HG03039 (cell line): ENCODE results near the gene CLPTM1L.

Experiments used
- ATAC-seq: cut with Tn5 transposase; IDR thresholded peaks from one replicate; pipeline ENCODE4 v1.9.1; 2021; ENCODE audit warnings: mild to moderate bottlenecking, moderate library complexity; ENCODE audit not compliant: unreplicated experiment

The CLPTM1L gene

GRCh38 chr5:1317921-1318565 lies 26.9 kb downstream of the CLPTM1L start:
- no peak for ATAC-seq

- no peak for ATAC-seq
Measured at GRCh38 chr5:1316588-1317340, 28.1 kb downstream of the CLPTM1L start.

GRCh38 chr5:1315709-1316587 lies 29.0 kb downstream of the CLPTM1L start:
- ATAC-seq, result peak; percentile 49

- ATAC-seq, result no peak
Measured at GRCh38 chr5:1315018-1315708, 29.7 kb downstream of the CLPTM1L start.

GRCh38 chr5:1314564-1314982 lies 30.3 kb downstream of the CLPTM1L start:
- no peak for ATAC-seq

- ATAC-seq, result peak; percentile 59
Measured at GRCh38 chr5:1312993-1313833, 31.7 kb downstream of the CLPTM1L start.

GRCh38 chr5:1312206-1312605 lies 32.7 kb downstream of the CLPTM1L start:
- no peak for ATAC-seq

- no peak for ATAC-seq
Measured at GRCh38 chr5:1311439-1312055, 33.4 kb downstream of the CLPTM1L start.

- ATAC-seq, result no peak
Measured at GRCh38 chr5:1310118-1310517, 34.8 kb downstream of the CLPTM1L start.

GRCh38 chr5:1304033-1304432 lies 40.9 kb downstream of the CLPTM1L start:
- ATAC-seq, result no peak

- no peak for ATAC-seq
Measured at GRCh38 chr5:1302258-1302657, 42.6 kb downstream of the CLPTM1L start.

- ATAC-seq, result no peak
Measured at GRCh38 chr5:1300581-1301083, 44.3 kb downstream of the CLPTM1L start.

GRCh38 chr5:1299961-1300360 lies 44.9 kb downstream of the CLPTM1L start:
- ATAC-seq, result no peak

GRCh38 chr5:1299511-1299850 lies 45.4 kb downstream of the CLPTM1L start:
- ATAC-seq, result no peak

GRCh38 chr5:1298723-1299510 lies 46.0 kb downstream of the CLPTM1L start:
- no peak for ATAC-seq

GRCh38 chr5:1298067-1298551 lies 46.8 kb downstream of the CLPTM1L start:
- ATAC-seq, result no peak

GRCh38 chr5:1297243-1297642 lies 47.7 kb downstream of the CLPTM1L start:
- no peak for ATAC-seq

GRCh38 chr5:1295650-1296037 lies 49.3 kb downstream of the CLPTM1L start:
- ATAC-seq, result no peak
